Stimulated activated CD8-positive, alpha-beta memory T cell treated with anti-CD3 and anti-CD28 coated beads, Interleukin-2, amount 100 ng/mL, for 1 hour (primary cell): ENCODE results near the gene ICAM1.
"Not testable (repeated sequence)": the region's sequence is repeated elsewhere in the genome, so short reads cannot be mapped to it uniquely, and the experiment has no call there.

Experiments
- DNase-seq, 2 donors: peaks; one replicate each; pipeline ENCODE4 v3.0.0-alpha.2; 2020; ENCODE audit warnings: low read depth in 2 of 2

The ICAM1 gene

GRCh38 chr19:10274589-10274988 is 3.7 kb downstream of the ICAM1 start:
- no peak for DNase-seq

GRCh38 chr19:10277795-10278589 is 7.1 kb downstream of the ICAM1 start:
- DNase-seq: no peak

GRCh38 chr19:10278935-10279334 is 8.0 kb downstream of the ICAM1 start:
- DNase-seq: no peak

GRCh38 chr19:10279737-10280442 is 9.0 kb downstream of the ICAM1 start:
- no peak for DNase-seq

- not testable (repeated sequence) for DNase-seq
Observed at GRCh38 chr19:10282043-10282442, 11.1 kb downstream of the ICAM1 start.

- DNase-seq: no peak
Observed at GRCh38 chr19:10283301-10284064, 12.6 kb downstream of the ICAM1 start.

- DNase-seq: no peak
Observed at GRCh38 chr19:10284065-10284959, 13.4 kb downstream of the ICAM1 start.

- DNase-seq: no peak
Observed at GRCh38 chr19:10284960-10285278, 14.0 kb downstream of the ICAM1 start.

- DNase-seq: no peak
Observed at GRCh38 chr19:10285393-10285792, 14.5 kb downstream of the ICAM1 start.

- no peak for DNase-seq
Observed at GRCh38 chr19:10286803-10287737, 16.1 kb downstream of the ICAM1 start, which contains the start of gene ICAM4. TSS of gene ICAM4 (plus strand) at chr19:10286955. CDS start at chr19:10287013, 58 bp downstream.

- no peak for DNase-seq
Observed at GRCh38 chr19:10288662-10289166, 17.8 kb downstream of the ICAM1 start.

- DNase-seq: no peak
Observed at GRCh38 chr19:10289167-10289835, 18.4 kb downstream of the ICAM1 start.

GRCh38 chr19:10289836-10290356 is 19.0 kb downstream of the ICAM1 start, which contains the start of gene ICAM5:
TSS of gene ICAM5 (plus strand) at chr19:10289952. CDS start at chr19:10290044, 92 bp downstream.
- DNase-seq: no peak

- no peak for DNase-seq
Observed at GRCh38 chr19:10290357-10290875, 19.5 kb downstream of the ICAM1 start.

- DNase-seq: peak in 1 of 2 donors; percentile 43
Observed at GRCh38 chr19:10290876-10291553, 20.1 kb downstream of the ICAM1 start.

GRCh38 chr19:10291554-10292205 is 20.8 kb downstream of the ICAM1 start:
- DNase-seq: no peak

GRCh38 chr19:10292206-10292788 is 21.4 kb downstream of the ICAM1 start:
- peak; percentile 47 to 61 for DNase-seq
